GM12878 (cell line): ENCODE data around the gene HOXB2. TPM values are rescaled to one million over a fixed set of nuclear protein-coding genes. Genes with fewer than 3 reads are reported as not detected.

Experiments
- ATAC-seq: fragments of 200-7000 bp; cut with Tn5 transposase; 3 replicates; pipeline ENCODE4 v1.9.1; 2020; ENCODE audit warnings: mild to moderate bottlenecking, moderate library complexity
- BruUV-seq: library from RNA; stranded (reverse); fragments of 400-500 nt; replicated peaks from 2 replicates; lab custom pipeline; 2021; lab: Mats Ljungman, UMichigan
- CTCF ChIA-PET: fragments of 300-600 bp; sonication (Branson Sonifier 250); formaldehyde crosslinking; extraction: SDS; loops from one replicate; lab custom pipeline; 2021; ENCODE audit warnings: inconsistent platforms; lab: Yijun Ruan, JAX
- POLR2A ChIA-PET: fragments of 350-600 bp; formaldehyde crosslinking; extraction: SDS; loops from one replicate; lab custom pipeline; 2021; ENCODE audit warnings: inconsistent platforms; lab: Charles Lee
- RAD21 ChIA-PET: fragments of 300-600 bp; sonication (Branson Sonifier 250); formaldehyde crosslinking; loops from one replicate; lab custom pipeline; 2023; ENCODE audit warnings: antibody characterized with exemption; ENCODE audit not compliant: unreplicated experiment; lab: Charles Lee
- SMC1A ChIA-PET: fragments of 300-600 bp; sonication (Branson Sonifier 250); formaldehyde crosslinking; loops from one replicate; lab custom pipeline; 2023; ENCODE audit not compliant: unreplicated experiment, uncharacterized antibody; lab: Charles Lee
- DNase-seq: peaks from one replicate; pipeline ENCODE4 v3.0.0-alpha.2; 2011; ENCODE audit warnings: low read depth, low spot score
- FAIRE-seq: peaks from 3 replicates; lab custom pipeline; 2011; peaks lifted over from hg19 to GRCh38; lab: Jason Lieb, UNC
- H2AFZ ChIP-seq: 2 replicates; pipeline ENCODE4 v1.6.0; 2011; ENCODE audit warnings: low read depth, low read length, control low read depth; ENCODE audit not compliant: control insufficient read depth
- H3K27ac ChIP-seq: 2 replicates; pipeline ENCODE4 v1.5.1; 2011; ENCODE audit warnings: control low read depth; ENCODE audit not compliant: control insufficient read depth, insufficient read depth
- H3K27me3 ChIP-seq, 2 experiments: replicated peaks in 1 of 2; 2 replicates each; pipeline versions ENCODE4 v1.6.0 to v1.6.1; 2011; ENCODE audit warnings: low read length in 1 of 2; ENCODE audit not compliant: control insufficient read depth in 2 of 2, insufficient read depth in 2 of 2
- H3K36me3 ChIP-seq, 2 experiments: 2 replicates each; pipeline ENCODE4 v1.5.1; 2011; ENCODE audit warnings: low read length in 1 of 2; ENCODE audit not compliant: control insufficient read depth in 2 of 2, insufficient read depth in 2 of 2
- H3K4me1 ChIP-seq: 2 replicates; pipeline ENCODE4 v1.6.1; 2011; ENCODE audit warnings: mild to moderate bottlenecking, low read length, moderate library complexity, mixed read lengths; ENCODE audit not compliant: control insufficient read depth, insufficient read depth
- H3K4me2 ChIP-seq: 2 replicates; pipeline ENCODE4 v1.6.0; 2011; ENCODE audit warnings: control low read depth; ENCODE audit not compliant: control insufficient read depth, insufficient read depth
- H3K4me3 ChIP-seq: fragments of 200-600 bp; sonication (generic); 2 replicates; pipeline ENCODE4 v1.5.1; 2016
- H3K79me2 ChIP-seq: 2 replicates; pipeline ENCODE4 v1.6.0; 2011; ENCODE audit warnings: low read length; ENCODE audit not compliant: control insufficient read depth, insufficient read depth
- H3K9ac ChIP-seq: 2 replicates; pipeline ENCODE4 v1.8.0; 2011; ENCODE audit warnings: low read length, control low read depth, mixed read lengths; ENCODE audit not compliant: control insufficient read depth, insufficient read depth
- H3K9me3 ChIP-seq: replicated peaks from 3 replicates; pipeline ENCODE4 v1.5.1; 2011; ENCODE audit warnings: mild to moderate bottlenecking, low read length; ENCODE audit not compliant: control insufficient read depth, insufficient read depth
- H4K20me1 ChIP-seq: 2 replicates; pipeline ENCODE4 v1.6.0; 2011; ENCODE audit not compliant: control insufficient read depth, insufficient read depth
- BACH1 ChIP-seq: fragments of 450-650 bp; IDR thresholded peaks from 2 replicates; pipeline ENCODE4 v1.6.1; 2017; ENCODE audit warnings: mild to moderate bottlenecking, borderline replicate concordance
- HDAC6 ChIP-seq: fragments of 200-600 bp; sonication (generic); IDR thresholded peaks from one replicate; pipeline ENCODE4 v1.8.0; 2017; ENCODE audit warnings: antibody characterized with exemption; ENCODE audit not compliant: unreplicated experiment
- IRF5 ChIP-seq: fragments of 450-650 bp; IDR thresholded peaks from 2 replicates; pipeline ENCODE4 v1.6.1; 2017; ENCODE audit warnings: borderline replicate concordance
- JUNB ChIP-seq: IDR thresholded peaks from 2 replicates; pipeline ENCODE4 v1.6.1; 2016; ENCODE audit warnings: antibody characterized with exemption, mild to moderate bottlenecking
- NR2C1 ChIP-seq: fragments of 450-650 bp; IDR thresholded peaks from 2 replicates; pipeline ENCODE4 v1.6.1; 2017; ENCODE audit warnings: antibody characterized with exemption, mild to moderate bottlenecking, moderate library complexity
- RAD21 ChIP-seq: IDR thresholded peaks from 2 replicates; pipeline ENCODE4 v1.6.1; 2011; ENCODE audit warnings: mild to moderate bottlenecking, low read depth, low read length, moderate library complexity; ENCODE audit not compliant: insufficient read depth
- SUPT20H ChIP-seq: IDR thresholded peaks from 2 replicates; pipeline ENCODE4 v1.6.1; 2011; ENCODE audit warnings: low read depth, mild to moderate bottlenecking, low read length, moderate library complexity, borderline replicate concordance; ENCODE audit not compliant: control insufficient read depth
- TARDBP ChIP-seq: IDR thresholded peaks from 2 replicates; pipeline ENCODE4 v1.6.1; 2016; ENCODE audit warnings: borderline replicate concordance
- TCF12 ChIP-seq: IDR thresholded peaks from 2 replicates; pipeline ENCODE4 v1.6.1; 2011; ENCODE audit warnings: low read depth, mild to moderate bottlenecking, low read length
- ZZZ3 ChIP-seq: IDR thresholded peaks from 2 replicates; pipeline ENCODE4 v1.6.1; 2011; ENCODE audit warnings: low read depth; ENCODE audit not compliant: control insufficient read depth, insufficient read length
- WGBS: methylation state at CpG from one replicate; pipeline ENCODE4 v1.1.6; 2016; ENCODE audit warnings: low lambda C conversion rate; ENCODE audit not compliant: insufficient replicate concordance, insufficient coverage; ENCODE audit errors: missing lambda C conversion rate; 5-methylcytosine and 5-hydroxymethylcytosine counted together
- in situ Hi-C: fragments of 300-500 bp; cut with MboI; formaldehyde crosslinking; loops from 9 replicates; pipeline ENCODE4 v1.14.3; 2018; ENCODE audit warnings: mixed read lengths
- intact Hi-C: fragments of 100-400 bp; cut with micrococcal nuclease; formaldehyde crosslinking; loops from one replicate; pipeline ENCODE4 v1.14.2; 2022; ENCODE audit not compliant: unreplicated experiment
- polyA plus RNA-seq, 11 experiments: library from polyadenylated mRNA; depleted of rRNA in 4 of 11; unstranded in 6 of 11; stranded (reverse) in 5 of 11; fragments of >200 nt; fragmentation: Nextera tagmentation in 4 of 11; fragmentation: Illumina TruSeq in 1 of 11; extraction: Ambion mirVana in 4 of 11; extraction: Trizol in 1 of 11; gene quantifications; 1 replicate in 1 of 11; 2 replicates in 10 of 11; pipeline versions ENCODE4 v1.2.1 to v1.2.3, GENCODE V29; 2011 to 2016; ENCODE audit warnings: inconsistent platforms in 2 of 11, missing spikeins in 2 of 11, low read depth in 1 of 11
- total RNA-seq, 4 experiments: library from RNA; depleted of rRNA in 3 of 4; stranded (reverse); fragments of >200 nt in 3 of 4; fragmentation: Illumina TruSeq in 1 of 4; extraction: Trizol in 1 of 4; gene quantifications; 2 replicates each; pipeline versions ENCODE4 v1.2.1 to v1.2.3, GENCODE V29; 2013 to 2021

Gene HOXB2
- total and polyA plus RNA-seq, 10 of the 15 experiments (the other 5 are each of a cell fraction or from before 2014, with no cell fraction given), result 0.16 to 8.8 (median 2.3) TPM

DNA sequence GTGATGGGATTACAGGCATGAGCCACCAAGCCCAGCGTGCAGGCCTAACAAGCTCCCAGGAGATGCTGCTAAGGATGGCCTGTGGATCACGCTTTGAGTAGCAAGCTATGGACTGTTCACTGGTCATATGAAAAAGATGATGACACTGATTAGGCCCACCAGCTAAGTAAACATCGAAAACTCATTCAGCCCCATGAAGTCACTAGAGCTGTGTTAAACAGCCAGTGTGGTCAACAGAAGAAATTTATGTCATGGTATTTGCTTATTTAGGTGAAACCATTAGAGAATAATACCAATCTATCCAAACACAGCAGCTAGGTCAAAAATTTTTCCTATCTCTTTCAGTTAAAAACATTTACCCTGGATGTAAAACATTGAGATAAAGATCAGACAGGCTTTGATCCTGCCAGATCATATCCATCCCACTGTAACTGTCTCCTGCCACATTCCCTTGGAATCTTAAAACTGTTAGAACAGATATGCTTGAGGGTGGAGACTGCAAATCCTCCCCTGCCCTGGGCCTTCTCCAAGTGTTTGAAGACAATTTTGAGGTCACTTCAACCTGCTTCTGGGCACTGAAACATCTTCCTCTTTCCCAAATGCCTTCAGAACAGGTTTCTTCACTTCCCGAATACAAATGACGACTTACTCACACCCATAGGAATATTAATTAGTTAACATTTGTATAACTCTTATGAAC lies 45.0 kb downstream of the HOXB2 start:
- 93% methylated on average over 5 of the region's 5 CpGs for WGBS
- TF ChIP-seq HDAC6, result no peak
- no peak for TF ChIP-seq NR2C1
- TF ChIP-seq ZZZ3, result no peak
- TF ChIP-seq IRF5, result no peak
- no peak for TF ChIP-seq TCF12
- no peak for TF ChIP-seq SUPT20H
- TF ChIP-seq BACH1, result no peak
- no peak for TF ChIP-seq JUNB
- no peak for TF ChIP-seq RAD21
- no peak for TF ChIP-seq TARDBP
- H3K27ac ChIP-seq, result no peak overlapping the region
- no peaks in the 10 kb centered on the region for H3K79me2 ChIP-seq
- no peak overlapping the region for H2AFZ ChIP-seq
- no peak overlapping the region for H3K4me2 ChIP-seq
- no peaks in the 10 kb centered on the region for H3K4me1 ChIP-seq
- no peaks in the 10 kb centered on the region for H3K9me3 ChIP-seq
- no peak for FAIRE-seq
- intact Hi-C loops, result no loop called here
- H3K27me3 ChIP-seq, result no peaks in the 10 kb centered on the region
- no peak overlapping the region for H3K9ac ChIP-seq
- RAD21 ChIA-PET, result interaction anchor here (0.9 to 1.5 kb wide), 3 partner anchors 13 to 108 kb away, joined by 3 to 4 read pairs (median 3); no protein-coding TSS in a partner anchor
- ATAC-seq, result no peak
- in situ Hi-C loops, result no loop called here
- H3K4me3 ChIP-seq, result no peak overlapping the region
- SMC1A ChIA-PET, result interaction anchor here (0.8 to 2.6 kb wide), 8 partner anchors 11 to 150 kb away, joined by 3 to 9 read pairs (median 4); partner anchors contain the start of gene HOXB5
- H3K36me3 ChIP-seq, result no peaks in the 10 kb centered on the region
- BruUV-seq, result no TSS peak
- CTCF ChIA-PET, result interaction anchor here (1.1 to 1.2 kb wide), 3 partner anchors 25 to 101 kb away, joined by 3 to 5 read pairs (median 3); no protein-coding TSS in a partner anchor
- no peak for DNase-seq
- no peaks in the 10 kb centered on the region for H4K20me1 ChIP-seq
- POLR2A ChIA-PET, result interaction anchor here (0.6 to 1.2 kb wide), 3 partner anchors 23 to 46 kb away, joined by 3 to 5 read pairs (median 3); no protein-coding TSS in a partner anchor
